Skeletal muscle cell (primary cell): ENCODE data around the gene BOLL.
"Not testable (repeated sequence)": the region's sequence is repeated elsewhere in the genome, so short reads cannot be mapped to it uniquely, and the experiment has no call there.

ENCODE experiments used
- DNase-seq: peaks from one replicate; pipeline ENCODE4 v3.0.0-alpha.2; 2010; ENCODE audit warnings: low read depth
- H3K4me3 ChIP-seq: 2 replicates; pipeline ENCODE4 v1.5.1; 2011; ENCODE audit warnings: low read depth, mild to moderate bottlenecking, control low read depth, low read length, moderate library complexity

Gene BOLL, protein sequence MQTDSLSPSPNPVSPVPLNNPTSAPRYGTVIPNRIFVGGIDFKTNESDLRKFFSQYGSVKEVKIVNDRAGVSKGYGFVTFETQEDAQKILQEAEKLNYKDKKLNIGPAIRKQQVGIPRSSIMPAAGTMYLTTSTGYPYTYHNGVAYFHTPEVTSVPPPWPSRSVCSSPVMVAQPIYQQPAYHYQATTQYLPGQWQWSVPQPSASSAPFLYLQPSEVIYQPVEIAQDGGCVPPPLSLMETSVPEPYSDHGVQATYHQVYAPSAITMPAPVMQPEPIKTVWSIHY

GRCh38 chr2:197784956-197785941 lies at the start of gene BOLL:
Gene BOLL, minus strand, starts transcription at chr2:197785319. Its CDS starts 3,469 bp downstream, at chr2:197781850.
- H3K4me3 ChIP-seq: peak within 1 kb of the TSS; percentile 30
- no peak for DNase-seq

- DNase-seq, H3K4me3 ChIP-seq: not testable (repeated sequence)
Measured at GRCh38 chr2:197834771-197835170, 49.7 kb upstream of the BOLL start.

DNA sequence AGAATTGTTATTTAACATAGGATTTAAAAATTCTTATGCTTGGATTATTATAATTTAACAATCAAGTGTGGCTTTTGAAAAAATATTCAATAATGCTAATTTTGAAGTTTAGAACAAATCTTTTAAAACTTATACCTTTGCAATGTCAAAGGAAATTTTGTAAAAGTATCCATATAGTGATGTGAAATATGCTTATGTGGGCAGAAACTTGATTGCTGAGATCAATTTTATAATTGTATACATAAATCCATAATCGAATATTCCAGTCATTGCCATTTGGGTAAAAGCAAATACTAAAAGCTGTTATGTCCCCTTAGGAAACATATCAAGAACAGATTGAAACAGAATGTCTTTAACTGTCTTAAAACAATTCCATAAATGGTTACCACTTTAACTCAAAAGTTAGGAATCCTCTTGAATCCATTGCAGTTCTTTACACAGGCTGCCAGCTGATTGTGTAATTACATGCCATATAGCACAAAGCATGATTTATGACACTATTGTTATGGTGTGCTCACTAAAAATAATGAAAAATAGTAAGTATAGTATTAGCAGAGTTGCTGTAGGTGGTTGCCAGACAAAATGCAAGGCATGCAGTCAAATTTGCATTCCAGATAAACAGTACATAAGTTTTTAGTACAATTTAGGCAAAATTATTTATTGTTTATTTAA lies 43.5 kb upstream of the BOLL start:
- H3K4me3 ChIP-seq: no peak overlapping the region
- peak; percentile 55 for DNase-seq

- H3K4me3 ChIP-seq: no peak overlapping the region
- DNase-seq: no peak
Measured at GRCh38 chr2:197827618-197828017, 42.5 kb upstream of the BOLL start.

DNA sequence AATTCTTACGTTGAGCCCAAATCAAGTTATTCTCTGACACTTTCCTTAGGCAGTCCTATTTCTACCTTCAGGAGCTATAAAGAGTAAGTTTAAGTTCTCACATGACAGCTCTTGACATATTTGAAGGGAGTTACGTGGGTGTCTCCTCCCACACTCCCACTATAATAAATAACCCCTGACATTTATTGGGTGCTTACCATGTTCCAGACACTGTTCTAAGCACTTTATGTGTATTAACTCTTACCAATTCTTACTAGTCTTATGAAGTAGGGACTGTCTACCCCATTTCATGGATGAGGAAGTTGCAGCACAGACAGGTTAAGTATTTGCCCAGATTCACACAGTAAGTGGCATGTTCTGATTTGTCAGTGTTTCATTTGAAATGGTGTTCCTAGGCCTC lies 37.2 kb upstream of the BOLL start:
- DNase-seq: no peak
- H3K4me3 ChIP-seq: no peak overlapping the region

DNA sequence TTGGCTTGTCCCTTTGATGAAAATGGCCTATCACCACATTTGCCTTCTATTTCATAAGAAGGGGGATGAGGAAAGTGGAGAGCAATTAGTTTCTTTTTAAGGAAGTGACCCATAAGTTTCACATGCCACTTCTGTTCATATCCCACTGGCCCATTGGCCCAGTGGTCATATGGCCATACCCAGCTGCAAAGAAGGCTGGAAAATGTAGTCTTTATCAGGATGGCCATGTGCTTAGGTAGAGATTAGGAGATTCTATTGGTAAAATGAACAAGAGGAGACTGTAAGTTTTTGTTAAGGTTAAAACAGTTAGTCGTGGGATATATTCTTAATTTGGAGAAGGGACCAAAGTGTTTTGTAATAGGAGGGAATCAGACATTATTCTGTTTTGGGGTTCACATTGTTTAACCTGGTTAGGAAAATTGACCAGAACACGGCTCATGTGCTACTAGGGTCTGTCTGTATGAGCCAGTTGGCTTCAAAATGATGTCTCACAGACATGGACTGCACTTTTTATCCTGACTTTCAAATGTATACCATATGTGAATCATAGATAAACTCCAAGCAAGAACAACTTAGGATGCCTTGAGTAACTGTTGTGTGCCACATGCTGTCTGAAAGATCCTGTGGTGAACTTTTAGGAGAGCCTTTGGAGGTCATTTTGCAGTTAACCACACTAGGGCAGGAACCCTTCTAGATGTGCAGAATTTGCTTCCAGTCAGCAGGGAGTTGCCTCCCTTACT lies 36.6 kb upstream of the BOLL start:
- DNase-seq: no peak
- H3K4me3 ChIP-seq: no peak overlapping the region

DNA sequence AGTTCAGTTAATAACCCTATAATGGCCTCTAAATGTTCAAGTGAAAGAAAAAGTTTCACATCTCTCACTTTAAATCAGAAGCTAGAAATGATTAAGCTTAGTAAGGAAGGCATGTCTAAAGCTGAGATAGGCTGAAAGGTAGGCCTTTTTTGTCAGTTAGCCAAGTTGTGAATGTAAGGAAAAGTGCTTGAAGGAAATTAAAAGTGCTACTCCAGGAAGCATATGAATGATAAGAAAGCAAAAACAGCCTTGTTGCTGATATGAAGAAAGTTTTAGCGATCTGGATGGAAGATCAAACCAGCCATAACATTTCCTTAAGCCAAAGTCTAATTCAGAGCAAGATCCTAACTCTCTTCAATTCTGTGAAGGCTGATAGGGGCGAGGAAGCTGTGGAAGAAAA lies 29.4 kb upstream of the BOLL start:
- no peak for DNase-seq
- no peak overlapping the region for H3K4me3 ChIP-seq

DNA sequence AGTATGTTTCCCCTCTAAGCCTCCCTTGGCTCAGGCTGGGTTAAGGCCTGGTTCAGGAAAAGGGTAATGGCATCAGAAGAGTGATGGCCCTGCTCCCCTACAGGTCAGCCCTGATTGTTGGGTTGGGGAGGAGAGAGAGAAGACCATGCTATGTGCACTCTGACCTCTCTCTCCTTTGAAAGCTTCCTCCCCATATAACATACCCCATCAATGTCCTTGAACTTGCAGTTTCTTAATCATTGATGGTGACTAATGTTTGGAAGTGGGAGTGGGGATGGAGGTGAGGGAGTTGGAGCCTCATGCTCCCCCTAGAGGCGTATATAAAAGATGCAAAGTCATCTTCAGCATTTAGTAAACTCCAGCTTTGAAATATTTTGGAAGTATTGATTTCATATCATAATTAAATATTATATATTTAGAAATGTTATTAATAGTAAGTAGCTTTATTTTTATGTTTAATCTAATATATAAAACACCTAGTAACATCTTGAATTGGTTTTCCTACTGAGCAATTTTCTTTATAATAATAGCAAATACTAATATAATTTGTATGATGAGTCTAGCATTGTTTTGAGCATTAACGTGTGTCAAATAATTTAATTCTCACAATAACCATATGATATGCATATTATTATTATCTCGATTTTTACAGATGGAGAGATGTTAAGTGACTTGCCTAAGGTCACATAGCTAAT lies 28.1 kb upstream of the BOLL start:
- no peak for DNase-seq
- H3K4me3 ChIP-seq: no peak overlapping the region

DNA sequence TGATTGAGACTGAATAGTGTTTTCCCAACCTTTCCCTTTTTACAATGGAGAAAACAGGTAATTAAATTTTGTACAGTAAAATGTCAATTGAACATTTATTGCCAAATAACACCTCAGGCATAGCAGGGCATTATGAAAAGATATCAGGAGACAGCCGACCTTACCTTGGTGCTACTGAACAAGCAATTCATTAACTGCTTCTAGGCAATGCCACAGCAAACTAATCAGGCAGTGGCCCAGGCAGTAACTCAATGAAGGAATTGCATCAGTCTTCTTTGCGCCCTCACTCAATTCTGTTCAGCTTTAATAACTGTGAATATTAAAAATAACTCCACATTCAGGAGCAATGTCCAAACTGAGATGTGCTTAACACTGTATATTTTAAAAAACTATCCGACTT lies 25.4 kb upstream of the BOLL start:
- H3K4me3 ChIP-seq: no peak overlapping the region
- no peak for DNase-seq

DNA sequence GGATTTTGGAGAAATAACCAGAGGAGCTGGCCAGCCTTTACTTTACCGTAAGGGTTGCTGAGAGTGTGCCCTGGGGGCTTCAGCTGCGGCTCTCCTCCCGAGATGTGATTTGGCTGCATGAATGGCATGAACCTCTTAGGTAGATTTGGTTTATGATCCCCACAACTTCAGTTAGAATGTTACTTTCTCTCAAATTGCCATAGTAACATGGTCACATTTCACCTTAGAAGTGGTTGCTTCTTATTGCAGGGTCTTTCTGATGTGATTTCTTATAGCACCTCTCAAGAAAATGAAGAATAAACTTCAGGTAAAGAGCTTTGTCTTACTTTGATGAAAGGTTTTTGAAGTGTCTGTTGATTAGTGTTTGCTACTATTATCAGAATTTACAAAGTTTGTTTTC lies 24.9 kb upstream of the BOLL start:
- no peak for DNase-seq
- H3K4me3 ChIP-seq: no peak overlapping the region

- DNase-seq: no peak
- H3K4me3 ChIP-seq: no peak overlapping the region
Measured at GRCh38 chr2:197809064-197809463, 23.9 kb upstream of the BOLL start.

- no peak overlapping the region for H3K4me3 ChIP-seq
- no peak for DNase-seq
Measured at GRCh38 chr2:197805715-197806633, 20.9 kb upstream of the BOLL start.

DNA sequence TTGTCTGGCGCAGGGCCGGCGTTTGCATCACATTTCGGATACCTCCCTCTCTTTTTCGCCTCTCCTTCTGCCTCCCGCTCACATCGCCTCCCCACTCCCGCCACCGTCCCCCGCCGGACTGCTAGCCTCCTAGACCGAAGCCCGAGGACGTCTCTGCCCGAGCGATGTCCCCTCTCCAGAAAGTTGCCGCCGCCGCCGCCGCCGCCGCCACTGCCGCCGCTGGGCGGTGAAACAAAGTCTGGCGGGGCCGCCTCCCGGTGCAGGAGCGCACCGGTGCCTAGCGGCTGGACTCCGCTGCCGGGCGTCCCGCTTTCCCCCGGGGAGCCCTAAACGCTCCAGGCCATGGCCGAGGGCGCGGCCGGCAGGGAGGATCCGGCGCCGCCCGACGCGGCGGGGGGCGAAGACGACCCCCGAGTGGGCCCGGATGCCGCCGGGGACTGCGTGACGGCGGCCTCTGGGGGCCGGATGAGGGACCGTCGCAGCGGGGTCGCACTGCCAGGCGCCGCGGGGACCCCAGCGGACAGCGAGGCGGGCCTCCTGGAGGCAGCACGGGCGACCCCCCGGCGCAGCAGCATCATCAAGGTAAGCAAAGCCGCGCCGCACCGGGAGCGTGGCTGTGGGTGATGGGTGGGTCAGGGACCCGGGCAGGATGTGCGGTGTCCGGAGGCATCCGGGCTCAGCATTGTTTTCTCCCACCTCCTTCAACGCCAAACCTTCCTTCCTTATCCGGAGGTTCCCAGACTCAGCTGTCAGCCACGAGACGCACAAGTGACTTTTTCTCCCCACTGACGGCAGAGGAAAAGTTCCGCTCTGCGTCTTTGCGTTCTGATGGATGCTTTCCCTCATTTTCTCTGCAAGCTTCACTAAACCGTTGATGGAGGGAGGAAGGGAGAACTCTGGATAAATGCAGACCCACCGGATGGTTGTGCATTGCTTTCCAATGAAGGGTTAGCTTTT lies 19.9 kb upstream of the BOLL start:
- peak overlapping the region; percentile 53 for H3K4me3 ChIP-seq
- no peak for DNase-seq

DNA sequence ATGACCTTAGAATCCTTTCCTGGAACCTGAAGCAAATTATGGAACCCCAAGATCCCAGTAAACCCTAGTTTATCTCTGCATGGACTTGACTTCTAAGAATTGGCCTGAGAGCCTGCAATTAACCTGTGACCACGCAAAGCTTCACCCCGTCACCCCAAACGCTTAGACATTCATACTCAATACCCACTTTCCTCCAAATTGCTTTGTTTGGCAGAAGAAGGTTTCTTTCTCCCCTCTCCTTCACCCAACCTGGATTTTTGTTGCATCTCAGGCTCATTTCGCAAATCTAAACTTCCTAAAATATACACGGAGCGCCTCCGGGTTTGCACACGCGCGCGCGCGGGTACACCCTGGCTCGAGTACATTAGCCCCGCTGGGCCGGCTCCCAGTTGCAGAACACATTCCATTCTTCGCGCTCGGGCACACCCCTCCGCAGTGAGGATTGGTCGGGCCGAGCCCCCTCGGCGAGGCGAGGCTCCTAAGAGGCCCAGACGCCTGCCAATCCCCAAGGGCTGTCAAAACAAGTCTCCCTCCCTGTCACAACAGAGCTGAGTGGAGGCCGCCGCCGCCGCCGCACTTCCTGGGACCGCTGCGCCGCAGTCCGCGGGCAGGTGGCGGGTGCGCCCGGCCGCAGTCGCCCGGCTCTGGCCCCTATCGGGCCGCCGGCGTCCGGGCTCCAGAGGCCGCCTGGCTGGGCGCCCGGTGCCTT lies 19.1 kb upstream of the BOLL start, which contains the start of gene PLCL1:
Gene PLCL1 (plus strand): TSS at position 545 of the 709 bp plus-strand sequence.
- H3K4me3 ChIP-seq: peak within 1 kb of the TSS; percentile 53
- DNase-seq: peak; percentile 59

- no peak overlapping the region for H3K4me3 ChIP-seq
- no peak for DNase-seq
Measured at GRCh38 chr2:197803033-197803444, 17.9 kb upstream of the BOLL start.

DNA sequence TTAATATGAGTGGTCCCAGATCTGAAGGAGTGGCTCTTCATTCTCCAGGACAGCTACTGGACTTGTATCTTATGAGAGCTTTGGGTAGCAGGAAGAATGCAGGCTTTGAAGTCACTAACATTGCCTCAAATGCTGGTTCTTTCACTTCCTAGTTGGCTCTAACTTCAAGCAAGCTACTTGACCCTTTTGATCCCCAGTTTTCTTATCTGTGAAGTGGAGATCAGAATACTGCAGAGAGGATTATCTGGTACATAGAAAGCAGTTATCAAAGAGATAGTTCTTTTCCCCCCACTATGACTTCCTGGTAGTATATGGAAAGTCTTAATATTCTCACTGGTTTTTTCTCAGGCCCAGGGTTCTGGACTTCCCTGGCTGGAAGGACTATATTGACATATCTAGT lies 15.9 kb upstream of the BOLL start:
- DNase-seq: no peak
- H3K4me3 ChIP-seq: no peak overlapping the region
